Measurements from ENCODE around the gene SSBP3.

SSBP3 gene

DNA sequence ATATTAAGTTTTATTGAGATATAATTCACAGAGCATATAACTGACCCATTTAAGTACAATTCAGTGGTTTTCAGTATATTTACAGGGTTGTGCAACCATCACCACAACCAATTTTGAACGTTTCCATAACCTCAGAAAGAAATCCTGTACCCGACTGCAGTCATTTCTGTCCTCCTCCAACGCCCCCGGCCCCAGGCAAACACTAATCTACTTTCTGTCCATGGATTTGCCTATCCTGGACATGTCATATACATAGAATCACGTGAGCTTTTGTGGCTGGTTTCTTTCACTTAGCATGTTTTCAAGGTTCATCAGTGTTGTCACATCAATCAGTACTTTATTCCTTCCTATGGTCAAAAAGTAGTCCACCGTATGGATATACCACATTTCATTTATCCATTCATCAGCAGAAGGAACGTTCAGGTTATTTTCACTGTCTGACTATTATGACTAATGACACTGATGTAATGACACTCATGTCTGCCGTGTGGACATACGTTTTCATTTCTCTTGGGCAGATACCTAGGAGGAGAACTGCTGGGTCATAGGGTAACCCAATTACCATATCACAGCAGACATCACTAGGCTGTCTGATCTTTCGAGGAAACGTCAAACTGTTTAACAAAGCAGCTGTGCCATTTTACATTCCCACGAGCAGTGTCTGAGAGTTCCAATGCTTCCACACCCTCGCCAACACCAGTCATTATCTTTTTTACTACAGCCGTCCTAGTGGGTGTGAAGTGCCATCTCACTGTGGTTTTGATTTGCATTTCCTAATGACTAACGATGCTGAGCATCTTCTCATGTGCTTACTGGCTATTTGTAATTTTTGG lies 175.5 kb downstream of the SSBP3 start:
- no peaks in the 10 kb centered on the region for H3K27me3 ChIP-seq (ENCODE audit: low read depth, low read length)
- H3K27ac ChIP-seq (ENCODE audit: low read length): no peak overlapping the region
- H3K4me1 ChIP-seq (ENCODE audit: low read length): no peaks in the 10 kb centered on the region
- H3K79me2 ChIP-seq (ENCODE audit: low read length): no peaks in the 10 kb centered on the region
- TF ChIP-seq EZH2phosphoT487 (IDR thresholded peaks at IDR 0.05; ENCODE audit: low read depth): no peak
- TF ChIP-seq, protein P1, sequence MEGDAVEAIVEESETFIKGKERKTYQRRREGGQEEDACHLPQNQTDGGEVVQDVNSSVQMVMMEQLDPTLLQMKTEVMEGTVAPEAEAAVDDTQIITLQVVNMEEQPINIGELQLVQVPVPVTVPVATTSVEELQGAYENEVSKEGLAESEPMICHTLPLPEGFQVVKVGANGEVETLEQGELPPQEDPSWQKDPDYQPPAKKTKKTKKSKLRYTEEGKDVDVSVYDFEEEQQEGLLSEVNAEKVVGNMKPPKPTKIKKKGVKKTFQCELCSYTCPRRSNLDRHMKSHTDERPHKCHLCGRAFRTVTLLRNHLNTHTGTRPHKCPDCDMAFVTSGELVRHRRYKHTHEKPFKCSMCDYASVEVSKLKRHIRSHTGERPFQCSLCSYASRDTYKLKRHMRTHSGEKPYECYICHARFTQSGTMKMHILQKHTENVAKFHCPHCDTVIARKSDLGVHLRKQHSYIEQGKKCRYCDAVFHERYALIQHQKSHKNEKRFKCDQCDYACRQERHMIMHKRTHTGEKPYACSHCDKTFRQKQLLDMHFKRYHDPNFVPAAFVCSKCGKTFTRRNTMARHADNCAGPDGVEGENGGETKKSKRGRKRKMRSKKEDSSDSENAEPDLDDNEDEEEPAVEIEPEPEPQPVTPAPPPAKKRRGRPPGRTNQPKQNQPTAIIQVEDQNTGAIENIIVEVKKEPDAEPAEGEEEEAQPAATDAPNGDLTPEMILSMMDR (IDR thresholded peaks at IDR 0.05; ENCODE audit: low read depth, low read length): no peak
- H3K4me3 ChIP-seq (ENCODE audit: low read length): no peak overlapping the region
- H3K9me3 ChIP-seq (ENCODE audit: insufficient read depth, low read length): no peaks in the 10 kb centered on the region
- no peak overlapping the region for H2AFZ ChIP-seq (ENCODE audit: low read depth, low read length)
- no peak overlapping the region for H3K4me2 ChIP-seq (ENCODE audit: low read length)
- H3K36me3 ChIP-seq (replicated peaks; ENCODE audit: low read depth, low read length): no peaks in the 10 kb centered on the region
- no peak overlapping the region for H3K9ac ChIP-seq (ENCODE audit: low read length)
- H4K20me1 ChIP-seq (ENCODE audit: insufficient read depth, low read length): no peaks in the 10 kb centered on the region

DNA sequence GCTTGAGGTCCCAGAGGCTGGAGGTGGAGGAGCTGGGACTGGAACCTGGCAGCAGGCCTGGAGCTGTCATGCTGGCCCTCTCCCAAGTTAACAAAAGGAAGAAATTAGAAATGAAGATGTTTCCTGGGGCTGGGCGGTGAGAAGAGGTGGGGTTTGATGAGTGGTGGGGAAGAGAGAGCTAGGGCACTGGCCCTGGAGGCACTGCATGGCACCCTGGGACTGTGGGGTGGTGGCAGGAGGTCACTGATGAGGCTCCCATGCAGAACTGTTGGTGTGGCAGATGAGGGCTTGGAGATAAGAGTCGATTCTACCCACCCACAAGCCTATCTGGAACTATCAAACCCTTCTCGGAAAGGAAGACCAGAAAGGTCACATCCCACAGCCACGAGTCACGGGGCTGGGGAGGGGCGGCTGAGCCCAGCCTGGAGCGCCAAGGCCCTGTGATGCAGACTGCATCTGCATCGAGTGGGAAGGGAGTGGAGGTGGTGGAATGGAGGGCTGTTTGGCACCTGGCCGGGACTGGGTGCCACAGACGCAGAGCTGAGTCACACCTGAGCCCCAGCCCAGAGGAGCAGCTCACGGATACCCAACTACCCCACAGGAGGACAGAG lies 176.8 kb downstream of the SSBP3 start:
- no peak overlapping the region for H2AFZ ChIP-seq (ENCODE audit: low read depth, low read length)
- H4K20me1 ChIP-seq (ENCODE audit: insufficient read depth, low read length): no peaks in the 10 kb centered on the region
- no peak overlapping the region for H3K9ac ChIP-seq (ENCODE audit: low read length)
- H3K9me3 ChIP-seq (ENCODE audit: insufficient read depth, low read length): no peaks in the 10 kb centered on the region
- TF ChIP-seq, protein P1 (IDR thresholded peaks at IDR 0.05; ENCODE audit: low read depth, low read length): no peak
- TF ChIP-seq EZH2phosphoT487 (IDR thresholded peaks at IDR 0.05; ENCODE audit: low read depth): no peak
- H3K4me2 ChIP-seq (ENCODE audit: low read length): no peak overlapping the region
- H3K27ac ChIP-seq (ENCODE audit: low read length): no peak overlapping the region
- H3K36me3 ChIP-seq (replicated peaks; ENCODE audit: low read depth, low read length): no peaks in the 10 kb centered on the region
- H3K4me1 ChIP-seq (ENCODE audit: low read length): no peaks in the 10 kb centered on the region
- no peaks in the 10 kb centered on the region for H3K27me3 ChIP-seq (ENCODE audit: low read depth, low read length)
- H3K4me3 ChIP-seq (ENCODE audit: low read length): no peak overlapping the region
- H3K79me2 ChIP-seq (ENCODE audit: low read length): no peaks in the 10 kb centered on the region

DNA sequence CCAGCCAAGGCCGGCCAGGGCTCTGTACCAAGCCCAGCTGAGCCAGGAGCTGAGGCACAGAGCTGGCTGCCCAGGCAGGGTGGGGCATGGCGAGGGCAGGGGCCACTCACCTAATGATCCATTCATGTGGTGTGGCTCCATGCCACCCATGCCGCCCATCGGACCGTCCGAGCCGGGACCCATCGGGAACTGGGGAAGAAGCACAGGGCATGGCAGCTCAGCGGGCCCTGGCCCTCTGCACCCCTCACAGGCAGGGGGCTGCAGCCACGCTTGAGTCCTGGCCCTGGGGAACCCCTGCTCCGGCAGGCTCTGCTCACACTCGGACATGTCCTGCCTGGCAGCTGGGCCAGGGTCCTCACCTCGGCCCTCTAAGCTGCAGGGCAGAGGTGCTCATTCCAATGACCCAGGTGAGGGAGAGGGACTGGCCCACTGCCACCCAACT lies 177.5 kb downstream of the SSBP3 start:
- H3K9me3 ChIP-seq (ENCODE audit: insufficient read depth, low read length): no peaks in the 10 kb centered on the region
- TF ChIP-seq, protein P1 (IDR thresholded peaks at IDR 0.05; ENCODE audit: low read depth, low read length): no peak
- no peak for TF ChIP-seq EZH2phosphoT487 (IDR thresholded peaks at IDR 0.05; ENCODE audit: low read depth)
- no peaks in the 10 kb centered on the region for H3K79me2 ChIP-seq (ENCODE audit: low read length)
- no peak overlapping the region for H3K9ac ChIP-seq (ENCODE audit: low read length)
- no peak overlapping the region for H3K27ac ChIP-seq (ENCODE audit: low read length)
- no peak overlapping the region for H3K4me3 ChIP-seq (ENCODE audit: low read length)
- no peak overlapping the region for H3K4me2 ChIP-seq (ENCODE audit: low read length)
- no peaks in the 10 kb centered on the region for H3K4me1 ChIP-seq (ENCODE audit: low read length)
- no peak overlapping the region for H2AFZ ChIP-seq (ENCODE audit: low read depth, low read length)
- no peaks in the 10 kb centered on the region for H3K36me3 ChIP-seq (replicated peaks; ENCODE audit: low read depth, low read length)
- no peaks in the 10 kb centered on the region for H4K20me1 ChIP-seq (ENCODE audit: insufficient read depth, low read length)
- no peaks in the 10 kb centered on the region for H3K27me3 ChIP-seq (ENCODE audit: low read depth, low read length)

DNA sequence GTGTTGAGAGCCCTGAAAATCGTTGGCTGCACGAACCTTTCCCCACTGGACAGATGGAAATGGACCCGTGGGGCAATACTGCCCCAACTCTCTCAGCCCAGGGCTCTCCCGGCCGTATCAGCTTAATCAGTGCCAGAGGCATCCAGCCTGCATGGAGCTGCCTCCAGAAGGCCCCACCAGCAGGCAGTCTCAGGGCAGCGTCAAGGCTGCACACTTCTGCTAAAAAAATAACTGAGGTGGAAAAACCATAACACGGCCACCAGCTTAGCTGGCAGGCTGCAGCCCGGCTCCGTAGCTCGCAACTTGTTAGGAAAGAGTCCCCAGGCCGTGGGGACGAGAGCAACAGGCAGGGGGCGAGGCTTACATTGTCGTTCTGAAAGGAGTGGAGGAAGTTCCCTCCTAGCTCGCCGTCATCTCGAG lies 178.3 kb downstream of the SSBP3 start:
- H3K4me3 ChIP-seq (ENCODE audit: low read length): no peak overlapping the region
- no peaks in the 10 kb centered on the region for H3K9me3 ChIP-seq (ENCODE audit: insufficient read depth, low read length)
- no peak overlapping the region for H3K9ac ChIP-seq (ENCODE audit: low read length)
- H3K36me3 ChIP-seq (replicated peaks; ENCODE audit: low read depth, low read length): no peaks in the 10 kb centered on the region
- no peak overlapping the region for H2AFZ ChIP-seq (ENCODE audit: low read depth, low read length)
- no peaks in the 10 kb centered on the region for H3K79me2 ChIP-seq (ENCODE audit: low read length)
- H3K27me3 ChIP-seq (ENCODE audit: low read depth, low read length): no peaks in the 10 kb centered on the region
- H4K20me1 ChIP-seq (ENCODE audit: insufficient read depth, low read length): no peaks in the 10 kb centered on the region
- H3K4me2 ChIP-seq (ENCODE audit: low read length): no peak overlapping the region
- H3K4me1 ChIP-seq (ENCODE audit: low read length): no peaks in the 10 kb centered on the region
- no peak overlapping the region for H3K27ac ChIP-seq (ENCODE audit: low read length)
- no peak for TF ChIP-seq EZH2phosphoT487 (IDR thresholded peaks at IDR 0.05; ENCODE audit: low read depth)
- TF ChIP-seq, protein P1 (IDR thresholded peaks at IDR 0.05; ENCODE audit: low read depth, low read length): no peak
